ENCODE results near the gene CLMN.

GRCh38 chr14:95321693-95322455 is 2.2 kb upstream of the CLMN start:
- TF ChIP-seq CTCF (IDR thresholded peaks at IDR 0.05) = no peak
- TF ChIP-seq POLR2A (IDR thresholded peaks at IDR 0.05) = no peak
- no peak for TF ChIP-seq POLR2AphosphoS5 (IDR thresholded peaks at IDR 0.05)

All from prostate gland (tissue), 2 donors.